Loucy (cell line): Measurements from ENCODE around the gene SLC39A9.

ENCODE experiments used
- CTCF ChIP-seq: fragments of 200-600 bp; sonication (generic); conservative IDR thresholded peaks from 2 replicates; pipeline ENCODE4 v1.5.1; 2014; ENCODE audit warnings: mild to moderate bottlenecking, antibody characterized with exemption, low read length
- EZH2phosphoT487 ChIP-seq: fragments of 200-600 bp; IDR thresholded peaks from 2 replicates; pipeline ENCODE4 v1.6.1; 2018; ENCODE audit warnings: antibody characterized with exemption, mild to moderate bottlenecking, moderate library complexity, borderline replicate concordance

GRCh38 chr14:69408331-69408960 is 10.0 kb downstream of the SLC39A9 start:
- TF ChIP-seq CTCF (no peak), EZH2phosphoT487 (no peak)
